ENCODE results near the gene GORASP1. TPM values are rescaled to one million over a fixed set of nuclear protein-coding genes. Genes with fewer than 3 reads are reported as not detected.
A peak's percentile ranks its signal among the peaks of the same experiment; 100 is the strongest.

The GORASP1 gene
- total RNA-seq, 5 donors from 2014 or later (not counting 1 experiment from before 2014, with no cell fraction given): 26.7 to 55.5 (median 41.5) TPM

- H3K36me3 Mint-ChIP-seq: peaks cover 52% of the 10 kb centered on the region
- DNase-seq (no peak), ATAC-seq (replicated peaks in 1 of 4) (no peak)
- H3K9me3 ChIP-seq: no peaks in the 10 kb centered on the region
- ChIA-PET CTCF (no interaction called here), POLR2A (interaction anchor here in 1 of 2 donors (0.6 to 0.9 kb wide), 5 partner anchors 10 to 243 kb away, joined by 3 to 7 read pairs (median 3); no protein-coding TSS in a partner anchor)
- H3K27me3 ChIP-seq (replicated peaks in 1 of 2; ENCODE audit: control insufficient read depth in 2 of 2, extremely low read depth in 1 of 2, insufficient read depth in 2 of 2, low read length in 1 of 2): no peaks in the 10 kb centered on the region
- H3K4me3 Mint-ChIP-seq: no peak overlapping the region
- H3K4me1 Mint-ChIP-seq: peaks cover 32 to 41% (median 37%) of the 10 kb centered on the region in 3 donors
- H3K4me1 ChIP-seq (ENCODE audit: control insufficient read depth in 1 of 2, extremely low read depth in 1 of 2, insufficient read depth in 2 of 2, low read length in 2 of 2): peaks cover 2 to 23% of the 10 kb centered on the region in 2 experiments
- peaks cover 25 to 66% of the 10 kb centered on the region in 2 donors for H3K36me3 ChIP-seq (ENCODE audit: control insufficient read depth in 2 of 2, extremely low read depth in 1 of 2, insufficient read depth in 1 of 2, low read length in 1 of 2)
- no peak overlapping the region for H3K4me3 ChIP-seq (ENCODE audit: control insufficient read depth in 1 of 2, extremely low read depth in 1 of 2, low read length in 1 of 2)
- peak overlapping the region in 1 of 2 donors; percentile 76 for H3K27ac Mint-ChIP-seq
- no peak overlapping the region for H3K27ac ChIP-seq (ENCODE audit: low read length)
- no peaks in the 10 kb centered on the region for H3K9me3 Mint-ChIP-seq
- no CpG with 5 or more reads among the region's 5 CpGs for WGBS (ENCODE audit: insufficient coverage)
- no peaks in the 10 kb centered on the region for H3K27me3 Mint-ChIP-seq
These were observed 34.6 kb upstream of the GORASP1 start for GRCh38 chr3:39142067-39142466.

GRCh38 chr3:39141171-39141995, 34.0 kb upstream of the GORASP1 start:
- H3K27ac Mint-ChIP-seq: peak overlapping the region; percentile 10 to 76
- peaks cover 25 to 64% of the 10 kb centered on the region in 2 donors for H3K36me3 ChIP-seq (ENCODE audit: control insufficient read depth in 2 of 2, extremely low read depth in 1 of 2, insufficient read depth in 1 of 2, low read length in 1 of 2)
- no peak for DNase-seq
- peaks cover 25 to 36% (median 34%) of the 10 kb centered on the region in 3 donors for H3K4me1 Mint-ChIP-seq
- peaks cover 0 to 16% of the 10 kb centered on the region in 2 experiments for H3K4me1 ChIP-seq (ENCODE audit: control insufficient read depth in 1 of 2, extremely low read depth in 1 of 2, insufficient read depth in 2 of 2, low read length in 2 of 2)
- peak overlapping the region; percentile 7 for H3K27ac ChIP-seq (ENCODE audit: low read length)
- H3K4me3 Mint-ChIP-seq: no peak overlapping the region
- H3K9me3 Mint-ChIP-seq: no peaks in the 10 kb centered on the region
- H3K9me3 ChIP-seq: no peaks in the 10 kb centered on the region
- no peak overlapping the region for H3K4me3 ChIP-seq (ENCODE audit: control insufficient read depth in 1 of 2, extremely low read depth in 1 of 2, low read length in 1 of 2)
- ChIA-PET POLR2A (interaction anchor here (0.6 to 1.4 kb wide), 7 partner anchors 8 to 243 kb away, joined by 3 to 7 read pairs (median 3); partner anchors contain the start of genes GORASP1 (in 1 of the 2) and TTC21A (in 1 of the 2)), CTCF (no interaction called here)
- WGBS (ENCODE audit: insufficient coverage): no CpG with 5 or more reads among the region's 4 CpGs
- H3K36me3 Mint-ChIP-seq: peaks cover 50% of the 10 kb centered on the region
- no peaks in the 10 kb centered on the region for H3K27me3 Mint-ChIP-seq
- peak in 2 of 4 experiments; percentile 4 to 6 for ATAC-seq (replicated peaks in 1 of 4)
- no peaks in the 10 kb centered on the region for H3K27me3 ChIP-seq (replicated peaks in 1 of 2; ENCODE audit: control insufficient read depth in 2 of 2, extremely low read depth in 1 of 2, insufficient read depth in 2 of 2, low read length in 1 of 2)

GRCh38 chr3:39140341-39140971, 33.0 kb upstream of the GORASP1 start:
- Histone ChIP-seq H3K4me3 (ENCODE audit: control insufficient read depth in 1 of 2, extremely low read depth in 1 of 2, low read length in 1 of 2) (no peak overlapping the region), H3K9me3 (no peaks in the 10 kb centered on the region), H3K27ac (ENCODE audit: low read length) (no peak overlapping the region), H3K27me3 (replicated peaks in 1 of 2; ENCODE audit: control insufficient read depth in 2 of 2, extremely low read depth in 1 of 2, insufficient read depth in 2 of 2, low read length in 1 of 2) (no peaks in the 10 kb centered on the region), H3K4me1 (ENCODE audit: control insufficient read depth in 1 of 2, extremely low read depth in 1 of 2, insufficient read depth in 2 of 2, low read length in 2 of 2) (peaks cover 0 to 11% of the 10 kb centered on the region in 2 experiments), H3K36me3 (ENCODE audit: control insufficient read depth in 2 of 2, extremely low read depth in 1 of 2, insufficient read depth in 1 of 2, low read length in 1 of 2) (peaks cover 25 to 55% of the 10 kb centered on the region in 2 donors)
- WGBS (ENCODE audit: insufficient coverage): 100% methylated on average over 2 of the region's 2 CpGs
- ChIA-PET CTCF (no interaction called here), POLR2A (interaction anchor here (0.8 to 1.4 kb wide), 3 partner anchors 9 to 32 kb away, joined by 3 to 4 read pairs (median 3); partner anchors contain the start of genes GORASP1 (in 1 of the 2) and TTC21A (in 1 of the 2))
- peak overlapping the region; percentile 10 to 76 for H3K27ac Mint-ChIP-seq
- peaks cover 41% of the 10 kb centered on the region for H3K36me3 Mint-ChIP-seq
- no peaks in the 10 kb centered on the region for H3K27me3 Mint-ChIP-seq
- H3K9me3 Mint-ChIP-seq: no peaks in the 10 kb centered on the region
- DNase-seq (no peak), ATAC-seq (replicated peaks in 1 of 4) (no peak)
- H3K4me3 Mint-ChIP-seq: no peak overlapping the region
- peaks cover 17 to 30% (median 26%) of the 10 kb centered on the region in 3 donors for H3K4me1 Mint-ChIP-seq

GRCh38 chr3:39139442-39139841, 32.0 kb upstream of the GORASP1 start:
- DNase-seq (no peak), ATAC-seq (replicated peaks in 1 of 4) (no peak)
- H3K36me3 ChIP-seq (ENCODE audit: control insufficient read depth in 2 of 2, extremely low read depth in 1 of 2, insufficient read depth in 1 of 2, low read length in 1 of 2): peaks cover 23 to 45% of the 10 kb centered on the region in 2 donors
- CTCF ChIA-PET: interaction anchor here in 1 of 2 donors (1.0 kb wide), 1 partner anchor 153 kb away, joined by 3 read pairs; no protein-coding TSS in a partner anchor
- POLR2A ChIA-PET: interaction anchor here in 1 of 2 donors (0.6 to 0.7 kb wide), 2 partner anchors 542 to 781 kb away, joined by 4 to 6 read pairs; no protein-coding TSS in a partner anchor
- Mint-ChIP-seq H3K4me1 (peaks cover 15 to 30% (median 24%) of the 10 kb centered on the region in 3 donors), H3K9me3 (no peaks in the 10 kb centered on the region), H3K27me3 (no peaks in the 10 kb centered on the region), H3K27ac (peak overlapping the region in 1 of 2 donors; percentile 23), H3K36me3 (peaks cover 35% of the 10 kb centered on the region), H3K4me3 (no peak overlapping the region)
- no CpG with 5 or more reads among the region's 2 CpGs for WGBS (ENCODE audit: insufficient coverage)
- H3K27me3 ChIP-seq (replicated peaks in 1 of 2; ENCODE audit: control insufficient read depth in 2 of 2, extremely low read depth in 1 of 2, insufficient read depth in 2 of 2, low read length in 1 of 2): no peaks in the 10 kb centered on the region
- H3K9me3 ChIP-seq: no peaks in the 10 kb centered on the region
- no peak overlapping the region for H3K4me3 ChIP-seq (ENCODE audit: control insufficient read depth in 1 of 2, extremely low read depth in 1 of 2, low read length in 1 of 2)
- H3K4me1 ChIP-seq (ENCODE audit: control insufficient read depth in 1 of 2, extremely low read depth in 1 of 2, insufficient read depth in 2 of 2, low read length in 2 of 2): peaks cover 0 to 11% of the 10 kb centered on the region in 2 experiments
- H3K27ac ChIP-seq (ENCODE audit: low read length): no peak overlapping the region

- Mint-ChIP-seq H3K27me3 (no peaks in the 10 kb centered on the region), H3K4me3 (no peak overlapping the region), H3K36me3 (peaks cover 30% of the 10 kb centered on the region), H3K27ac (peak overlapping the region; percentile 41 to 61), H3K9me3 (no peaks in the 10 kb centered on the region), H3K4me1 (peaks cover 14 to 30% (median 23%) of the 10 kb centered on the region in 3 donors)
- H3K9me3 ChIP-seq: no peaks in the 10 kb centered on the region
- no peak overlapping the region for H3K4me3 ChIP-seq (ENCODE audit: control insufficient read depth in 1 of 2, extremely low read depth in 1 of 2, low read length in 1 of 2)
- ATAC-seq (replicated peaks in 1 of 4) (no peak), DNase-seq (no peak)
- H3K27ac ChIP-seq (ENCODE audit: low read length): no peak overlapping the region
- H3K36me3 ChIP-seq (ENCODE audit: control insufficient read depth in 2 of 2, extremely low read depth in 1 of 2, insufficient read depth in 1 of 2, low read length in 1 of 2): peaks cover 23 to 39% of the 10 kb centered on the region in 2 donors
- CTCF ChIA-PET: interaction anchor here in 1 of 2 donors (1.0 kb wide), 1 partner anchor 154 kb away, joined by 3 read pairs; no protein-coding TSS in a partner anchor
- H3K4me1 ChIP-seq (ENCODE audit: control insufficient read depth in 1 of 2, extremely low read depth in 1 of 2, insufficient read depth in 2 of 2, low read length in 2 of 2): peaks cover 0 to 11% of the 10 kb centered on the region in 2 experiments
- 91% methylated on average over 5 of the region's 7 CpGs for WGBS (ENCODE audit: insufficient coverage)
- POLR2A ChIA-PET: interaction anchor here in 1 of 2 donors (0.6 to 0.7 kb wide), 2 partner anchors 542 to 781 kb away, joined by 4 to 6 read pairs; no protein-coding TSS in a partner anchor
- H3K27me3 ChIP-seq (replicated peaks in 1 of 2; ENCODE audit: control insufficient read depth in 2 of 2, extremely low read depth in 1 of 2, insufficient read depth in 2 of 2, low read length in 1 of 2): no peaks in the 10 kb centered on the region
These were observed 31.5 kb upstream of the GORASP1 start for GRCh38 chr3:39138804-39139415.
